Transverse colon (tissue), 4 donors: ENCODE data around the gene PATE4.

Experiments used
- CTCF ChIP-seq, 5 experiments: fragments of 200-600 bp in 3 of 5; fragments of 450-650 bp in 2 of 5; sonication (generic) in 3 of 5; IDR thresholded peaks; 1 replicate in 2 of 5; 2 replicates in 3 of 5; pipeline ENCODE4 v1.5.1; 2016 to 2017; ENCODE audit warnings: antibody characterized with exemption in 5 of 5, inconsistent platforms in 3 of 5, mild to moderate bottlenecking in 2 of 5, moderate library complexity in 1 of 5
- EP300 ChIP-seq: sonication (generic); formaldehyde crosslinking; IDR thresholded peaks from one replicate; pipeline ENCODE4 v1.6.1; 2017; ENCODE audit warnings: antibody characterized with exemption, low read depth
- POLR2AphosphoS5 ChIP-seq, 3 donors: sonication (generic); formaldehyde crosslinking; IDR thresholded peaks; one replicate each; pipeline ENCODE4 v1.6.1; 2016; ENCODE audit warnings: antibody characterized with exemption in 3 of 3

- no peak for TF ChIP-seq CTCF (IDR thresholded peaks at IDR 0.05)
- no peak for TF ChIP-seq POLR2AphosphoS5 (IDR thresholded peaks at IDR 0.05)
- TF ChIP-seq EP300: no peak
Measured at GRCh38 chr11:125784678-125785077, 48.4 kb upstream of the PATE4 start.
